Neural crest cell (in vitro differentiated cells): ENCODE data around the gene CDX1. TPM values are rescaled to one million over a fixed set of nuclear protein-coding genes. Genes with fewer than 3 reads are reported as not detected.
A peak's percentile ranks its signal among the peaks of the same experiment; 100 is the strongest.

Experiments
- DNase-seq: peaks from one replicate; pipeline ENCODE4 v3.0.0; 2021; ENCODE audit warnings: low read depth, mixed read lengths, low spot score
- H3K27ac Mint-ChIP-seq: one replicate; pipeline ENCODE4 v1.8.0; 2021; ENCODE audit warnings: mild to moderate bottlenecking, mixed read lengths; ENCODE audit not compliant: unreplicated experiment
- H3K27me3 Mint-ChIP-seq: 2 replicates; pipeline ENCODE4 v1.8.0; 2021; ENCODE audit warnings: low read depth, mild to moderate bottlenecking, mixed read lengths
- H3K36me3 Mint-ChIP-seq: 2 replicates; pipeline ENCODE4 v1.8.0; 2021; ENCODE audit warnings: low read depth, mild to moderate bottlenecking, mixed read lengths
- H3K4me1 Mint-ChIP-seq: 2 replicates; pipeline ENCODE4 v1.8.0; 2021; ENCODE audit warnings: mixed read lengths
- H3K4me3 Mint-ChIP-seq: one replicate; pipeline ENCODE4 v1.8.0; 2021; ENCODE audit warnings: mild to moderate bottlenecking, mixed read lengths
- H3K9me3 Mint-ChIP-seq: 2 replicates; pipeline ENCODE4 v1.8.0; 2021; ENCODE audit warnings: mixed read lengths
- CTCF ChIP-seq: fragments of 200-600 bp; sonication (generic); conservative IDR thresholded peaks from 2 replicates; pipeline ENCODE4 v1.5.0; 2021; ENCODE audit warnings: antibody characterized with exemption, mild to moderate bottlenecking
- total RNA-seq: library from RNA; stranded (reverse); gene quantifications from 2 replicates; pipeline ENCODE4 v1.2.1, GENCODE V29; 2021

The CDX1 gene
- total RNA-seq, 1 donor from 2014 or later = not detected

GRCh38 chr5:150175076-150175475, 8.5 kb downstream of the CDX1 start:
- no peak for DNase-seq
- Mint-ChIP-seq H3K27me3 (peaks cover 22% of the 10 kb centered on the region), H3K36me3 (no peaks in the 10 kb centered on the region), H3K27ac (no peak overlapping the region), H3K4me3 (no peak overlapping the region), H3K9me3 (no peaks in the 10 kb centered on the region), H3K4me1 (no peaks in the 10 kb centered on the region)
- TF ChIP-seq CTCF = no peak

GRCh38 chr5:150175536-150175935, 9.0 kb downstream of the CDX1 start:
- no peak overlapping the region for H3K4me3 Mint-ChIP-seq
- DNase-seq = no peak
- no peaks in the 10 kb centered on the region for H3K4me1 Mint-ChIP-seq
- no peaks in the 10 kb centered on the region for H3K9me3 Mint-ChIP-seq
- H3K36me3 Mint-ChIP-seq = no peaks in the 10 kb centered on the region
- no peak overlapping the region for H3K27ac Mint-ChIP-seq
- peak; percentile 59 for TF ChIP-seq CTCF
- peaks cover 18% of the 10 kb centered on the region for H3K27me3 Mint-ChIP-seq

GRCh38 chr5:150176745-150177477, 10.3 kb downstream of the CDX1 start:
- Mint-ChIP-seq H3K36me3 (no peaks in the 10 kb centered on the region), H3K27ac (peak overlapping the region; percentile 27), H3K4me3 (no peak overlapping the region), H3K9me3 (no peaks in the 10 kb centered on the region), H3K4me1 (peaks cover 5% of the 10 kb centered on the region), H3K27me3 (peaks cover 9% of the 10 kb centered on the region)
- no peak for DNase-seq
- no peak for TF ChIP-seq CTCF

- no peak for TF ChIP-seq CTCF
- Mint-ChIP-seq H3K27me3 (peaks cover 6% of the 10 kb centered on the region), H3K4me1 (peaks cover 5% of the 10 kb centered on the region), H3K4me3 (no peak overlapping the region), H3K27ac (peak overlapping the region; percentile 19), H3K9me3 (no peaks in the 10 kb centered on the region), H3K36me3 (no peaks in the 10 kb centered on the region)
- no peak for DNase-seq
These were observed 11.1 kb downstream of the CDX1 start for GRCh38 chr5:150177721-150178120.

GRCh38 chr5:150178262-150178661, 11.7 kb downstream of the CDX1 start:
- H3K4me1 Mint-ChIP-seq = peaks cover 5% of the 10 kb centered on the region
- H3K9me3 Mint-ChIP-seq = no peaks in the 10 kb centered on the region
- no peak overlapping the region for H3K4me3 Mint-ChIP-seq
- no peak for DNase-seq
- peaks cover 9% of the 10 kb centered on the region for H3K27me3 Mint-ChIP-seq
- no peak for TF ChIP-seq CTCF
- H3K27ac Mint-ChIP-seq = no peak overlapping the region
- H3K36me3 Mint-ChIP-seq = no peaks in the 10 kb centered on the region
